Measurements from ENCODE around the gene TNFSF4.

The TNFSF4 gene

DNA sequence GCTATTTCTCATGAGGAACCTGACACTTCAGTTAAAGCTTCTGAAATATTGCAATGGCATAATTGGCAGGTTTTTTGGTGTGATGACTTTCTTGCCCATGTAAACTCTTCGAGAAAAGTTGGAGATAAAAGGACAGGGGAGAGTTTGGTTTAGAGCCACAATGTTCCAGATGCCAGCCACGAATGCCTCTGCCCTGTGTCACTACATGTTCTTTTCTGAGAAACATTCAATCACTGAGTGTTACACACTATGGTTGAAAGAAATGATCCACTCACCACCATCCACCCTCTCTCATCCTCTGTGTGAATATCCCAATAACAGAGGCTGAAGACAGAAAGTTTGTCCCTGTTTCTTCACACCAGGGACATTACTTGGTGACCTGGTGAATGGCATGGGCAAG is 66.4 kb downstream of the TNFSF4 start:
- Histone ChIP-seq H3K27me3 (replicated peaks in 2 of 5; ENCODE audit: control insufficient read depth in 4 of 5, insufficient read depth in 5 of 5, low read length in 4 of 5) (no peaks in the 10 kb centered on the region), H3K36me3 (ENCODE audit: control insufficient read depth in 4 of 4, insufficient read depth in 4 of 4, low read length in 3 of 4) (no peaks in the 10 kb centered on the region), H3K4me1 (ENCODE audit: control extremely low read depth in 1 of 4, control insufficient read depth in 4 of 4, insufficient read depth in 4 of 4, low read length in 3 of 4) (no peaks in the 10 kb centered on the region), H3K4me3 (ENCODE audit: control insufficient read depth in 1 of 7, extremely low read depth in 1 of 7, insufficient read depth in 4 of 7, low read depth in 2 of 7, low read length in 6 of 7) (no peak overlapping the region), H3K27ac (ENCODE audit: insufficient read depth in 1 of 2, low read depth in 1 of 2, low read length in 2 of 2, poor library complexity in 1 of 2, severe bottlenecking in 2 of 2) (no peak overlapping the region), H3K9me3 (ENCODE audit: control extremely low read depth in 1 of 5, control insufficient read depth in 4 of 5, insufficient read depth in 2 of 5, low read depth in 1 of 5, low read length in 4 of 5) (peaks cover 0 to 17% (median 0%) of the 10 kb centered on the region in 5 experiments)
- ChIA-PET POLR2A (no interaction called here), CTCF (no interaction called here)
- WGBS (ENCODE audit: insufficient coverage): 93% methylated on average over 2 of the region's 2 CpGs
- no peak for DNase-seq

- no peak for DNase-seq
- no peak overlapping the region for H3K27ac ChIP-seq (ENCODE audit: insufficient read depth in 1 of 2, low read depth in 1 of 2, low read length in 2 of 2, poor library complexity in 1 of 2, severe bottlenecking in 2 of 2)
- ChIA-PET POLR2A (no interaction called here), CTCF (no interaction called here)
- peaks cover 0 to 8% (median 0%) of the 10 kb centered on the region in 5 experiments for H3K9me3 ChIP-seq (ENCODE audit: control extremely low read depth in 1 of 5, control insufficient read depth in 4 of 5, insufficient read depth in 2 of 5, low read depth in 1 of 5, low read length in 4 of 5)
- 100% methylated on average over 2 of the region's 3 CpGs for WGBS (ENCODE audit: insufficient coverage)
- no peaks in the 10 kb centered on the region for H3K27me3 ChIP-seq (replicated peaks in 2 of 5; ENCODE audit: control insufficient read depth in 4 of 5, insufficient read depth in 5 of 5, low read length in 4 of 5)
- no peaks in the 10 kb centered on the region for H3K36me3 ChIP-seq (ENCODE audit: control insufficient read depth in 4 of 4, insufficient read depth in 4 of 4, low read length in 3 of 4)
- H3K4me1 ChIP-seq (ENCODE audit: control extremely low read depth in 1 of 4, control insufficient read depth in 4 of 4, insufficient read depth in 4 of 4, low read length in 3 of 4): no peaks in the 10 kb centered on the region
- no peak overlapping the region for H3K4me3 ChIP-seq (ENCODE audit: control insufficient read depth in 1 of 7, extremely low read depth in 1 of 7, insufficient read depth in 4 of 7, low read depth in 2 of 7, low read length in 6 of 7)
Measured at GRCh38 chr1:173139706-173140105, 67.4 kb downstream of the TNFSF4 start.

- Histone ChIP-seq H3K36me3 (ENCODE audit: control insufficient read depth in 4 of 4, insufficient read depth in 4 of 4, low read length in 3 of 4) (no peaks in the 10 kb centered on the region), H3K4me3 (ENCODE audit: control insufficient read depth in 1 of 7, extremely low read depth in 1 of 7, insufficient read depth in 4 of 7, low read depth in 2 of 7, low read length in 6 of 7) (no peak overlapping the region), H3K27me3 (replicated peaks in 2 of 5; ENCODE audit: control insufficient read depth in 4 of 5, insufficient read depth in 5 of 5, low read length in 4 of 5) (no peaks in the 10 kb centered on the region), H3K27ac (ENCODE audit: insufficient read depth in 1 of 2, low read depth in 1 of 2, low read length in 2 of 2, poor library complexity in 1 of 2, severe bottlenecking in 2 of 2) (no peak overlapping the region), H3K9me3 (ENCODE audit: control extremely low read depth in 1 of 5, control insufficient read depth in 4 of 5, insufficient read depth in 2 of 5, low read depth in 1 of 5, low read length in 4 of 5) (no peaks in the 10 kb centered on the region), H3K4me1 (ENCODE audit: control extremely low read depth in 1 of 4, control insufficient read depth in 4 of 4, insufficient read depth in 4 of 4, low read length in 3 of 4) (no peaks in the 10 kb centered on the region)
- CTCF ChIA-PET: interaction anchor here (1.0 kb wide), 1 partner anchor 14 kb away, joined by 3 read pairs; no protein-coding TSS in a partner anchor
- DNase-seq: no peak
- 100% methylated on average over 2 of the region's 2 CpGs for WGBS (ENCODE audit: insufficient coverage)
- POLR2A ChIA-PET: no interaction called here
Measured at GRCh38 chr1:173137107-173137706, 69.9 kb downstream of the TNFSF4 start.

GRCh38 chr1:173134800-173135199 is 72.3 kb downstream of the TNFSF4 start:
- 97% methylated on average over 4 of the region's 5 CpGs for WGBS (ENCODE audit: insufficient coverage)
- no peak overlapping the region for H3K27ac ChIP-seq (ENCODE audit: insufficient read depth in 1 of 2, low read depth in 1 of 2, low read length in 2 of 2, poor library complexity in 1 of 2, severe bottlenecking in 2 of 2)
- ChIA-PET POLR2A (no interaction called here), CTCF (no interaction called here)
- H3K4me3 ChIP-seq (ENCODE audit: control insufficient read depth in 1 of 7, extremely low read depth in 1 of 7, insufficient read depth in 4 of 7, low read depth in 2 of 7, low read length in 6 of 7): no peak overlapping the region
- H3K27me3 ChIP-seq (replicated peaks in 2 of 5; ENCODE audit: control insufficient read depth in 4 of 5, insufficient read depth in 5 of 5, low read length in 4 of 5): no peaks in the 10 kb centered on the region
- no peaks in the 10 kb centered on the region for H3K9me3 ChIP-seq (ENCODE audit: control extremely low read depth in 1 of 5, control insufficient read depth in 4 of 5, insufficient read depth in 2 of 5, low read depth in 1 of 5, low read length in 4 of 5)
- DNase-seq: no peak
- no peaks in the 10 kb centered on the region for H3K36me3 ChIP-seq (ENCODE audit: control insufficient read depth in 4 of 4, insufficient read depth in 4 of 4, low read length in 3 of 4)
- no peaks in the 10 kb centered on the region for H3K4me1 ChIP-seq (ENCODE audit: control extremely low read depth in 1 of 4, control insufficient read depth in 4 of 4, insufficient read depth in 4 of 4, low read length in 3 of 4)

DNA sequence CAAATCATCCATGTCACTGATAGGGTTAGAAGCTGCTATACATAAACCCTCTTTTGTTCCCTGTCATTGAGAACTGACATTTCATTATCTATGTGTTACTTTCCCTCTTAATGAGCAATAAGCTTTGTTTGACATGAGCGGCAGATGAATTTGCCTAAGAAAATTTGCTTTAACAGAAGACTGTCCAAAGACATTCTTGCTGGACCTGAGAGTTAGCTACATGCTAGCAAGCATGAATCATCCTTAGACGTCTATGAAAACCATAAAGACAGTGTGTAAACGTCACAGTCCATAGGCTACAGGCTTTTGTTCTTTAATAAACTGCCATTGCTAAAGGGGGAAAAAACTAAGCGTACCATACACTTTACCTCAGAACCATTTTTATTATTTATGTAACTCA is 73.1 kb downstream of the TNFSF4 start:
- Histone ChIP-seq H3K27me3 (replicated peaks in 2 of 5; ENCODE audit: control insufficient read depth in 4 of 5, insufficient read depth in 5 of 5, low read length in 4 of 5) (no peaks in the 10 kb centered on the region), H3K27ac (ENCODE audit: insufficient read depth in 1 of 2, low read depth in 1 of 2, low read length in 2 of 2, poor library complexity in 1 of 2, severe bottlenecking in 2 of 2) (no peak overlapping the region), H3K9me3 (ENCODE audit: control extremely low read depth in 1 of 5, control insufficient read depth in 4 of 5, insufficient read depth in 2 of 5, low read depth in 1 of 5, low read length in 4 of 5) (no peaks in the 10 kb centered on the region), H3K36me3 (ENCODE audit: control insufficient read depth in 4 of 4, insufficient read depth in 4 of 4, low read length in 3 of 4) (no peaks in the 10 kb centered on the region), H3K4me3 (ENCODE audit: control insufficient read depth in 1 of 7, extremely low read depth in 1 of 7, insufficient read depth in 4 of 7, low read depth in 2 of 7, low read length in 6 of 7) (no peak overlapping the region), H3K4me1 (ENCODE audit: control extremely low read depth in 1 of 4, control insufficient read depth in 4 of 4, insufficient read depth in 4 of 4, low read length in 3 of 4) (no peaks in the 10 kb centered on the region)
- CTCF ChIA-PET: no interaction called here
- 95% methylated on average over 2 of the region's 4 CpGs for WGBS (ENCODE audit: insufficient coverage)
- DNase-seq: no peak
- POLR2A ChIA-PET: no interaction called here
